ENCODE data around the gene DRD2.

The DRD2 gene

GRCh38 chr11:113392236-113392921, 82.8 kb downstream of the DRD2 start:
- peaks cover 51% of the 10 kb centered on the region for H3K27me3 ChIP-seq (ENCODE audit: insufficient read depth, low read length)

GRCh38 chr11:113389272-113389671, 85.9 kb downstream of the DRD2 start:
- Histone ChIP-seq H2AFZ (ENCODE audit: low read length, unreplicated experiment) (no peak overlapping the region), H3K4me3 (ENCODE audit: low read depth, low read length) (no peak overlapping the region), H3K27me3 (ENCODE audit: insufficient read depth, low read length) (peaks cover 60% of the 10 kb centered on the region), H3K4me1 (ENCODE audit: control insufficient read depth, insufficient read depth, low read length, unreplicated experiment) (no peaks in the 10 kb centered on the region), H3K79me2 (ENCODE audit: control insufficient read depth, insufficient read depth, low read length, unreplicated experiment) (no peaks in the 10 kb centered on the region), H3K36me3 (ENCODE audit: insufficient read depth, low read length) (no peaks in the 10 kb centered on the region), H3K27ac (ENCODE audit: low read depth, low read length) (no peak overlapping the region)

More at GRCh38 chr11:113392236-113392921, 82.8 kb downstream of the DRD2 start:
- Histone ChIP-seq H3K36me3 (ENCODE audit: insufficient read depth, low read length) (no peaks in the 10 kb centered on the region), H3K4me1 (ENCODE audit: control insufficient read depth, insufficient read depth, low read length, unreplicated experiment) (no peaks in the 10 kb centered on the region), H3K79me2 (ENCODE audit: control insufficient read depth, insufficient read depth, low read length, unreplicated experiment) (no peaks in the 10 kb centered on the region), H3K4me3 (ENCODE audit: low read depth, low read length) (no peak overlapping the region), H3K27ac (ENCODE audit: low read depth, low read length) (no peak overlapping the region), H2AFZ (ENCODE audit: low read length, unreplicated experiment) (no peak overlapping the region)

DNA sequence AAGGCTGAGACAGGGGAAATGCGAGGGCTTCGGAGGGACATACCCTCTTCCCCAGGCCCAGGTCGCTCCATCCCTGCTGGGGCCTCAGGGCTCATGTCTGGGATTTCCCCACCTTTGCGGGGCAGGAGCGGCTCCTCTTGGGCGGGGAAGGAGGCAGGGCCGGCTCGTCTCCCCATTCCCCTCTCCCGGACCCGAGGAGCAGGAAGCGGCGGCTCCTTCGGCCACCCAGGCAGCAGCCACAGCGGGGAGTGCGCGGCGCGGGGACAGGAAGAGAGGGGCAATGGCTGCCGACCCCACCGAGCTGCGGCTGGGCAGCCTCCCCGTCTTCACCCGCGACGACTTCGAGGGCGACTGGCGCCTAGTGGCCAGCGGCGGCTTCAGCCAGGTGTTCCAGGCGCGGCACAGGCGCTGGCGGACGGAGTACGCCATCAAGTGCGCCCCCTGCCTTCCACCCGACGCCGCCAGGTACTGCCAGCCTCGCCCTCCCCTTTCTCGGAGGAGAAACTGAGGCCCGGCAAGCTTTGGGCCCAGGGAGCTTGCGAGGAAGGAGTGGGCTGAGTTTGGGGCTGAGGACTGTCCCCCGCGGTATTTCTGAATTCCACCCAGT, 87.5 kb downstream of the DRD2 start, which contains the start of gene ANKK1:
Gene ANKK1, plus strand, starts transcription at position 175 of the 607 bp plus-strand sequence. Its CDS starts 106 bp downstream, at position 281.
- H3K4me1 ChIP-seq (ENCODE audit: control insufficient read depth, insufficient read depth, low read length, unreplicated experiment), result no peaks in the 10 kb centered on the region
- no peak within 1 kb of the TSS for H3K27ac ChIP-seq (ENCODE audit: low read depth, low read length)
- no peak within 1 kb of the TSS for H2AFZ ChIP-seq (ENCODE audit: low read length, unreplicated experiment)
- peaks cover 49% of the 10 kb centered on the region for H3K27me3 ChIP-seq (ENCODE audit: insufficient read depth, low read length)
- no peaks in the 10 kb centered on the region for H3K79me2 ChIP-seq (ENCODE audit: control insufficient read depth, insufficient read depth, low read length, unreplicated experiment)
- no peak within 1 kb of the TSS for H3K4me3 ChIP-seq (ENCODE audit: low read depth, low read length)
- H3K36me3 ChIP-seq (ENCODE audit: insufficient read depth, low read length), result no peaks in the 10 kb centered on the region

- Histone ChIP-seq H2AFZ (ENCODE audit: low read length, unreplicated experiment) (no peak overlapping the region), H3K27me3 (ENCODE audit: insufficient read depth, low read length) (peaks cover 41% of the 10 kb centered on the region), H3K4me1 (ENCODE audit: control insufficient read depth, insufficient read depth, low read length, unreplicated experiment) (no peaks in the 10 kb centered on the region), H3K27ac (ENCODE audit: low read depth, low read length) (no peak overlapping the region), H3K79me2 (ENCODE audit: control insufficient read depth, insufficient read depth, low read length, unreplicated experiment) (no peaks in the 10 kb centered on the region), H3K4me3 (ENCODE audit: low read depth, low read length) (no peak overlapping the region), H3K36me3 (ENCODE audit: insufficient read depth, low read length) (no peaks in the 10 kb centered on the region)
Measured at GRCh38 chr11:113386866-113387265, 88.3 kb downstream of the DRD2 start.

DNA sequence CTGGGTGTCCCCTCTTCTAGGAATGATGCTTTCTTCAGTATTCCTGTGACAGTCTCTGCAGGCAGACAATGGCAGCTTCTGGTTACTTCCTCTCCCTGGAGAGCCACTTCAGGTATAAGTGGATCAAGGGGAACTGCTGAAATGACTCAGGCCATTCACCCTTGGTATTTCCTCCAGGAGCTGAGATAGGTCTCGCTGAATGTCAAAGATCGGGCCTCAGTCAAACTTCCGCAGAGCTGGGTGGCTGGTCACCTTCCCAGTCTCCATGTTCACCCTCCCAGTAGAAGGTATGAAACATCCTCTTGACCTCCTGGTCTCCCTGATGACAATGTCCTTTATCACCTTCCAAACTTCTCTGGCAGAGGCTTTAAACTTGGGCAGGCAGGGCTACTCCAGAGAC, 89.4 kb downstream of the DRD2 start:
- H3K4me1 ChIP-seq (ENCODE audit: control insufficient read depth, insufficient read depth, low read length, unreplicated experiment), result no peaks in the 10 kb centered on the region
- no peak overlapping the region for H2AFZ ChIP-seq (ENCODE audit: low read length, unreplicated experiment)
- peaks cover 32% of the 10 kb centered on the region for H3K27me3 ChIP-seq (ENCODE audit: insufficient read depth, low read length)
- no peaks in the 10 kb centered on the region for H3K36me3 ChIP-seq (ENCODE audit: insufficient read depth, low read length)
- no peaks in the 10 kb centered on the region for H3K79me2 ChIP-seq (ENCODE audit: control insufficient read depth, insufficient read depth, low read length, unreplicated experiment)
- no peak overlapping the region for H3K27ac ChIP-seq (ENCODE audit: low read depth, low read length)
- H3K4me3 ChIP-seq (ENCODE audit: low read depth, low read length), result no peak overlapping the region

DNA sequence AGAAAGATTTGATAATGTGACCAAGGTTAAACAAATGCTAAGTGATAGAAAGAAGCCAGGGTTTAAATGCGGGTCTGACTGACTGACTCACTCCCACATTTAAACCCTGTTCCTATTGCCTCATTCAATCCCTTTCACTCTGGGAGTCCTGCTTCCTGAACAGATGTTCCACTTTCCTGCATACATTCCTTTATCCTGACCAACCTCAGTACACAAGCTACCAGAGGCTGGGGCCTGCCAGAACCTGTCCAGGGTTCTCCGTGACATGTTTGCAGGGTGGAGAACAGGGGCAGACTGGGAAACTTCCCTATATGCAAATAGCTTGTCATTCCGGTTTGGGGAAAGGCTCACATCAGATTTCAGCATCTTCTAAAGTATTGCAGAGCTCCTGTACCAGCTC, 90.6 kb downstream of the DRD2 start:
- H2AFZ ChIP-seq (ENCODE audit: low read length, unreplicated experiment), result no peak overlapping the region
- no peak overlapping the region for H3K27ac ChIP-seq (ENCODE audit: low read depth, low read length)
- no peaks in the 10 kb centered on the region for H3K36me3 ChIP-seq (ENCODE audit: insufficient read depth, low read length)
- H3K27me3 ChIP-seq (ENCODE audit: insufficient read depth, low read length), result peaks cover 30% of the 10 kb centered on the region
- H3K4me1 ChIP-seq (ENCODE audit: control insufficient read depth, insufficient read depth, low read length, unreplicated experiment), result no peaks in the 10 kb centered on the region
- H3K79me2 ChIP-seq (ENCODE audit: control insufficient read depth, insufficient read depth, low read length, unreplicated experiment), result no peaks in the 10 kb centered on the region
- H3K4me3 ChIP-seq (ENCODE audit: low read depth, low read length), result no peak overlapping the region

- Histone ChIP-seq H2AFZ (ENCODE audit: low read length, unreplicated experiment) (no peak overlapping the region), H3K27ac (ENCODE audit: low read depth, low read length) (no peak overlapping the region), H3K36me3 (ENCODE audit: insufficient read depth, low read length) (no peaks in the 10 kb centered on the region), H3K27me3 (ENCODE audit: insufficient read depth, low read length) (peaks cover 18% of the 10 kb centered on the region), H3K79me2 (ENCODE audit: control insufficient read depth, insufficient read depth, low read length, unreplicated experiment) (no peaks in the 10 kb centered on the region), H3K4me1 (ENCODE audit: control insufficient read depth, insufficient read depth, low read length, unreplicated experiment) (no peaks in the 10 kb centered on the region), H3K4me3 (ENCODE audit: low read depth, low read length) (no peak overlapping the region)
Measured at GRCh38 chr11:113382121-113382520, 93.1 kb downstream of the DRD2 start.

GRCh38 chr11:113378692-113379091, 96.5 kb downstream of the DRD2 start:
- no peaks in the 10 kb centered on the region for H3K79me2 ChIP-seq (ENCODE audit: control insufficient read depth, insufficient read depth, low read length, unreplicated experiment)
- no peak overlapping the region for H3K27ac ChIP-seq (ENCODE audit: low read depth, low read length)
- no peak overlapping the region for H2AFZ ChIP-seq (ENCODE audit: low read length, unreplicated experiment)
- H3K27me3 ChIP-seq (ENCODE audit: insufficient read depth, low read length), result peaks cover 19% of the 10 kb centered on the region
- H3K4me3 ChIP-seq (ENCODE audit: low read depth, low read length), result no peak overlapping the region
- H3K4me1 ChIP-seq (ENCODE audit: control insufficient read depth, insufficient read depth, low read length, unreplicated experiment), result no peaks in the 10 kb centered on the region
- no peaks in the 10 kb centered on the region for H3K36me3 ChIP-seq (ENCODE audit: insufficient read depth, low read length)

DNA sequence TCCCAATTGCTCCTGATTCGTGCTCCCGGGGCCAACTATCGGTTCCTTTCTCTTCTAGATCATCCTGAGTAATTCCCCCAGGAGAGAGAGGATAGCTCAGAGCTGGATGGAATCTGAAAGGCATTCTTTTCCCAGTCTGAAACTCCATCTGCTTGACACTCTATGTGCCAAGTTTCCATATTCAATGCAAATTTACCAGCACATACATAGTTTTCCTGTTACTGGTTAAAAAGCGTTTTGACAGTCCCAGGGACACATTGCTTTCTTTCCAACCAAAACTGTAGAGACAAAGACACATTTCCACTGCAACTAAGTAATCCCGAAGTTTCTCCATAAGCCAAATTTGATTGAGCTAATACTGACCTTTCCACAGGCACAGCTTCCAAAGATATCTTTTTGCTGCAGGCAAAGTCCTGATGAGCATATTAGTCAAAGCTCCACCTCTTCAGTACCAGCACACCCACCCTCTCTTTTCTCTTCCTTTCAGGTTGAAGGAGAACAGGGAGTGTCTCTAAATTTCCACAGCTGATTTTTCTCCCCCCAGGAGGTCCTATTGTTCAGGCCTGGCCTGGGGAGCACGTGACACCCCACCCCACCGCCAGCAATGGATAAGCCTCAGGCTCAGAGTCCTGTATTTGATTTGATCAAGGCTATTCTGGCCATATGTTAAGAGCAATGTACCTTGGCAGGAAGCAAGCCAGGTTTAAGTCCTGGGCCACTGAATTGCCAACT, 97.4 kb downstream of the DRD2 start:
- Histone ChIP-seq H3K4me1 (ENCODE audit: control insufficient read depth, insufficient read depth, low read length, unreplicated experiment) (no peaks in the 10 kb centered on the region), H3K79me2 (ENCODE audit: control insufficient read depth, insufficient read depth, low read length, unreplicated experiment) (no peaks in the 10 kb centered on the region), H3K27ac (ENCODE audit: low read depth, low read length) (no peak overlapping the region), H2AFZ (ENCODE audit: low read length, unreplicated experiment) (no peak overlapping the region), H3K27me3 (ENCODE audit: insufficient read depth, low read length) (peaks cover 19% of the 10 kb centered on the region), H3K36me3 (ENCODE audit: insufficient read depth, low read length) (no peaks in the 10 kb centered on the region), H3K4me3 (ENCODE audit: low read depth, low read length) (no peak overlapping the region)

- no peak overlapping the region for H2AFZ ChIP-seq (ENCODE audit: low read length, unreplicated experiment)
Measured at GRCh38 chr11:113376156-113376555, 99.0 kb downstream of the DRD2 start.

More at GRCh38 chr11:113376156-113376555, 99.0 kb downstream of the DRD2 start:
- peaks cover 19% of the 10 kb centered on the region for H3K27me3 ChIP-seq (ENCODE audit: insufficient read depth, low read length)
- H3K79me2 ChIP-seq (ENCODE audit: control insufficient read depth, insufficient read depth, low read length, unreplicated experiment), result no peaks in the 10 kb centered on the region
- H3K4me3 ChIP-seq (ENCODE audit: low read depth, low read length), result no peak overlapping the region
- H3K4me1 ChIP-seq (ENCODE audit: control insufficient read depth, insufficient read depth, low read length, unreplicated experiment), result no peaks in the 10 kb centered on the region
- no peaks in the 10 kb centered on the region for H3K36me3 ChIP-seq (ENCODE audit: insufficient read depth, low read length)
- no peak overlapping the region for H3K27ac ChIP-seq (ENCODE audit: low read depth, low read length)

Data from ACC112 (cell line).